Measurements from ENCODE around the gene MMP17. TPM values are rescaled to one million over a fixed set of nuclear protein-coding genes. Genes with fewer than 3 reads are reported as not detected.
A peak's percentile ranks its signal among the peaks of the same experiment; 100 is the strongest.

Gene MMP17
- total and polyA plus RNA-seq, 2 of the 4 experiments (the other 2 are of a cell fraction), result 1.4 to 11.8 TPM

DNA sequence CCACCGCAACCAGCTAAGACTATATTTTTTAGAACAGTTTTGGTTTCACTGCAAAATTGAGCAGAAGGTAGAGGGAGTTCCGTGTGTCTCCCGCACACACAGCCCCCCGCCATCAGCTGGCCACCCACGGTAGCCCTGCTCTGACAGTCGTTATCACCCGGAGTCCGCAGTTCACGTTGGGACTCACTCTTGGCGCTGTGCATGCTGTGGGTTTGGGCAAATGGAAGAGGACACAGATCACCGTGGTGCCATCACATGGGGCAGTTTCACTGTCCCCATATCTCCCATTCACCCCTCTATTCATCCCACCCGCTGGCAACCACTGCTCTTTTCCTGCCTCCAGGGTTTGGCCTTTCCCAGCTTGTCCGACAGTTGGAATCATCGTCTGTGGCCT, 34.4 kb downstream of the MMP17 start:
- Histone ChIP-seq H2BK5ac (ENCODE audit: low read depth, low read length, poor library complexity, severe bottlenecking) (no peak overlapping the region), H2BK15ac (ENCODE audit: low read depth, low read length) (no peak overlapping the region), H3K27me3 (ENCODE audit: control insufficient read depth, insufficient read depth, low read length) (no peaks in the 10 kb centered on the region), H3K14ac (replicated peaks; ENCODE audit: low read depth, low read length) (no peak overlapping the region), H2AK5ac (ENCODE audit: low read depth, low read length) (peak overlapping the region; percentile 51; the same call in 1 of the 2 replicates), H4K20me1 (ENCODE audit: insufficient read depth, low read length) (no peaks in the 10 kb centered on the region), H3K4me2 (ENCODE audit: low read depth, low read length) (no peak overlapping the region), H3K4ac (ENCODE audit: low read depth, low read length) (peak overlapping the region; percentile 43), H3K9ac (ENCODE audit: low read depth, low read length) (no peak overlapping the region), H4K8ac (ENCODE audit: low read depth in 2 of 2, low read length in 2 of 2) (no peak overlapping the region), H3K36me3 (ENCODE audit: control insufficient read depth, insufficient read depth, low read length) (no peaks in the 10 kb centered on the region), H2BK20ac (ENCODE audit: low read depth, low read length) (no peak overlapping the region), H3K27ac (ENCODE audit: insufficient read depth, low read length) (no peak overlapping the region), H3K9me3 (ENCODE audit: control insufficient read depth, insufficient read depth, low read length) (no peaks in the 10 kb centered on the region), H3K9me1 (ENCODE audit: insufficient read depth, low read length) (peaks cover 7% of the 10 kb centered on the region), H2AFZ (replicated peaks; ENCODE audit: low read length, poor library complexity) (peak overlapping the region; percentile 72), H3K79me1 (ENCODE audit: low read depth in 1 of 2, low read length in 2 of 2) (no peaks in the 10 kb centered on the region), H4K91ac (ENCODE audit: insufficient read depth, low read depth, low read length) (peak overlapping the region; percentile 72), H3K23ac (ENCODE audit: low read depth, low read length) (no peak overlapping the region), H4K5ac (ENCODE audit: low read depth, low read length) (no peak overlapping the region), H2AK9ac (replicated peaks; ENCODE audit: low read depth, low read length, poor library complexity) (peak overlapping the region; percentile 11), H3K4me3 (ENCODE audit: insufficient read depth, low read depth, low read length) (no peak overlapping the region), H3K56ac (ENCODE audit: extremely low read depth, insufficient read depth, low read length) (no peak overlapping the region), H2BK120ac (ENCODE audit: low read depth, low read length) (0 out of 2 replicates have a peak overlapping the region, but pooled peaks have one; percentile 3), H3K4me1 (ENCODE audit: control insufficient read depth, insufficient read depth, low read length) (peaks cover 8% of the 10 kb centered on the region), H3K18ac (ENCODE audit: low read depth, low read length) (no peak overlapping the region)
- in situ Hi-C loops (cut with MboI; ENCODE audit: low sequenced_read_pairs) (no loop called here), intact Hi-C loops (cut with micrococcal nuclease) (no loop called here), dilution Hi-C loops (cut with HindIII; ENCODE audit: low sequenced_read_pairs, unreplicated experiment) (no loop called here)
- CTCF ChIA-PET, result no interaction called here
- TF ChIP-seq, protein P1, sequence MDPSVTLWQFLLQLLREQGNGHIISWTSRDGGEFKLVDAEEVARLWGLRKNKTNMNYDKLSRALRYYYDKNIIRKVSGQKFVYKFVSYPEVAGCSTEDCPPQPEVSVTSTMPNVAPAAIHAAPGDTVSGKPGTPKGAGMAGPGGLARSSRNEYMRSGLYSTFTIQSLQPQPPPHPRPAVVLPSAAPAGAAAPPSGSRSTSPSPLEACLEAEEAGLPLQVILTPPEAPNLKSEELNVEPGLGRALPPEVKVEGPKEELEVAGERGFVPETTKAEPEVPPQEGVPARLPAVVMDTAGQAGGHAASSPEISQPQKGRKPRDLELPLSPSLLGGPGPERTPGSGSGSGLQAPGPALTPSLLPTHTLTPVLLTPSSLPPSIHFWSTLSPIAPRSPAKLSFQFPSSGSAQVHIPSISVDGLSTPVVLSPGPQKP (IDR thresholded peaks at IDR 0.05; ENCODE audit: borderline replicate concordance, low read depth, low read length), result no peak
- TF ChIP-seq RAD21 (IDR thresholded peaks at IDR 0.05; ENCODE audit: low read length), result no peak
- TF ChIP-seq, protein P2, sequence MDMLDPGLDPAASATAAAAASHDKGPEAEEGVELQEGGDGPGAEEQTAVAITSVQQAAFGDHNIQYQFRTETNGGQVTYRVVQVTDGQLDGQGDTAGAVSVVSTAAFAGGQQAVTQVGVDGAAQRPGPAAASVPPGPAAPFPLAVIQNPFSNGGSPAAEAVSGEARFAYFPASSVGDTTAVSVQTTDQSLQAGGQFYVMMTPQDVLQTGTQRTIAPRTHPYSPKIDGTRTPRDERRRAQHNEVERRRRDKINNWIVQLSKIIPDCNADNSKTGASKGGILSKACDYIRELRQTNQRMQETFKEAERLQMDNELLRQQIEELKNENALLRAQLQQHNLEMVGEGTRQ (IDR thresholded peaks at IDR 0.05; ENCODE audit: low read depth, low read length), result no peak
- TF ChIP-seq MXI1 (IDR thresholded peaks at IDR 0.05; ENCODE audit: borderline replicate concordance, low read depth, low read length), result no peak
- TF ChIP-seq MAZ (IDR thresholded peaks at IDR 0.05; ENCODE audit: borderline replicate concordance, low read depth, low read length), result no peak
- TF ChIP-seq MAFK (IDR thresholded peaks at IDR 0.05; ENCODE audit: low read depth, low read length), result no peak
- TF ChIP-seq BHLHE40 (IDR thresholded peaks at IDR 0.05; ENCODE audit: low read depth, low read length), result no peak
- TF ChIP-seq RCOR1 (IDR thresholded peaks at IDR 0.05; ENCODE audit: insufficient replicate concordance, low read length), result no peak
- no peak for TF ChIP-seq CHD1 (IDR thresholded peaks at IDR 0.05; ENCODE audit: low read depth, low read length)
- no peak for TF ChIP-seq RFX5 (IDR thresholded peaks at IDR 0.05; ENCODE audit: low read depth, low read length)
- TF ChIP-seq POLR2A (IDR thresholded peaks at IDR 0.05; ENCODE audit: low read depth, low read length), result no peak
- TF ChIP-seq, protein P3, sequence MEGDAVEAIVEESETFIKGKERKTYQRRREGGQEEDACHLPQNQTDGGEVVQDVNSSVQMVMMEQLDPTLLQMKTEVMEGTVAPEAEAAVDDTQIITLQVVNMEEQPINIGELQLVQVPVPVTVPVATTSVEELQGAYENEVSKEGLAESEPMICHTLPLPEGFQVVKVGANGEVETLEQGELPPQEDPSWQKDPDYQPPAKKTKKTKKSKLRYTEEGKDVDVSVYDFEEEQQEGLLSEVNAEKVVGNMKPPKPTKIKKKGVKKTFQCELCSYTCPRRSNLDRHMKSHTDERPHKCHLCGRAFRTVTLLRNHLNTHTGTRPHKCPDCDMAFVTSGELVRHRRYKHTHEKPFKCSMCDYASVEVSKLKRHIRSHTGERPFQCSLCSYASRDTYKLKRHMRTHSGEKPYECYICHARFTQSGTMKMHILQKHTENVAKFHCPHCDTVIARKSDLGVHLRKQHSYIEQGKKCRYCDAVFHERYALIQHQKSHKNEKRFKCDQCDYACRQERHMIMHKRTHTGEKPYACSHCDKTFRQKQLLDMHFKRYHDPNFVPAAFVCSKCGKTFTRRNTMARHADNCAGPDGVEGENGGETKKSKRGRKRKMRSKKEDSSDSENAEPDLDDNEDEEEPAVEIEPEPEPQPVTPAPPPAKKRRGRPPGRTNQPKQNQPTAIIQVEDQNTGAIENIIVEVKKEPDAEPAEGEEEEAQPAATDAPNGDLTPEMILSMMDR (conservative IDR thresholded peaks at IDR 0.05; ENCODE audit: low read depth, low read length), result no peak
- no peak for TF ChIP-seq FOS (IDR thresholded peaks at IDR 0.05; ENCODE audit: low read depth, low read length)
- no peak for DNase-seq
- POLR2A ChIA-PET (ENCODE audit: unreplicated experiment), result no interaction called here
- no TSS peak for BruUV-seq (replicated peaks)
- ATAC-seq (ENCODE audit: low read depth), result no peak
- WGBS, 2 experiments (ENCODE audit: extremely low coverage in 2 of 2, insufficient read length in 1 of 2), result 50% methylated on average over 1 of the region's 14 CpGs; no CpG with 5 or more reads in 1 of the 2 experiments
